T-helper 1 cell (primary cell): Measurements from ENCODE around the gene GNAZ.

Experiments used
- DNase-seq, 5 donors: peaks; one replicate each; pipeline ENCODE4 v3.0.0-alpha.2; 2012 to 2020

GNAZ gene

DNA sequence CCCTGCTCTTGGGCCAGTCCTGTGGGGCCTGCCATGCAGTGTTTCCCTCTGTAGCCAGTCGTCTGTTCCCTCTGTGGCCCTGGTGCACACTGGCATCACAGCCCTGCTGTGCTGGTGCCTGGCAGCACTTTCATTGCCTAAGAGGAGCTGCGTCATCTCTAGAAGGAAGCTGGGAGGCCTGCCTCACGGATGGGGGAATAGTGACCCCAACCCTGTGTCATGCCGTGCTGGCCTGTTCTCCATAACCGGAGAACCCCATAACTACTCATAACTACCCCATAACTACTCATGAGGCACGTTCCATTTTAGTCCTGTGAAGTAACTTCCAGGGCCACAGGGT is 88.9 kb downstream of the GNAZ start:
- DNase-seq: no peak

DNA sequence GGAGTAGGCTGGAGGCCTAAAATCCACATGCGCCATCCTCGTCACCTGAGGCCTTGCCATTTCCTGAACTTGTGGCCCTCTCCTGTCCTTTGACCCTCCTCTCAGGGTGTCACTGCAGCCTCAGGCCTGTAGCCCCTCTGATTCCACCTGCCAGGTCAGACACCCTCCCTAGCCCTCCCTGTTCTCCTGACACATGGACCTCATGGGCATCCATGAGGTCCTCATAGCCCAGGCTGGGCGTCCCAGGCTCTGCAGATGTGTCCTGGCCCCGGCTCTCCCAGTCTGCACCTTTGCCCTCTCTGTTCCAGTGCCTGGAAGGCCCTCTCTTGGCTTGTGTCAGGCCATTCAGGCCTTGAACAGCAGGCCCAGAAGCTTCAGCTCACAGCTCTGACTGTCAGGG is 90.7 kb downstream of the GNAZ start:
- DNase-seq: no peak

DNA sequence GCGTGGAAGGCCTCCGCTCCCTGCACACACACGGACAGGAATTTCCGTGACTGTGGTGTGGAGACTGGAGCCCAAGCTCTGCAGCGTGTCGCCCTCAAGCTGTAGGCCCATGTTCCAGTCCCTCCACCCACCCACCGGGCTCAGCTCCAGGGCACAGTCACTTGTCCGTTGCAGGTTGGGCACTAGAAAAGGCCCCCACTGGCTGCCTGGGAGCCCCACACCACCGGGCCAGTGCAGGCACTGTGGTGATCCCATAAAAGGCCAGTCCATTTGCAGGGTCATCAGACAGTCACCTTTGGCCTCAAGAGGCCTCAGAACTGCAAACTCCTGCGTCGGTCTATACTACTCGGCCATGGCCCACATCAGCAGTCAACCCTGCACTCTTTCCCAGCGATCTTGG is 91.3 kb downstream of the GNAZ start:
- DNase-seq: no peak

DNA sequence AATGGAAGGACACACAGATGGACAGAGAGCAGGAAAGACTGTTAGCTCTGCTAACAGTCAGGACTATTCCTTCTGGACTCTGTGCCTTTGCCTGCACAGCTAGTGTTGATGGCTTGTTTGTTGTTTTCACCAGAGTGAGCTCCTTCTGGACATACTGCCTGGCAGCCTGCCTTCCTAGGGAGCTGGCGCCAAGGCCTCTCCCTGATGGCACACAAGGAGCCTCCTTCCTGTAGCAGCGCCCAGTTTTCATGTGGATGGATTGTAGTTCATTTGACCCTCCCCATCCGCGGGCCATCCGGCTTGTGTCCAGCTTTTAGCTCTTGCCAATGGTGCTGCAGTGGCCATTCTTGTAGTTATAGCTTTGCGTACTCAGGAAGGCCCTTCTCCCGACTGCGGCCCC is 93.3 kb downstream of the GNAZ start:
- DNase-seq: no peak

DNA sequence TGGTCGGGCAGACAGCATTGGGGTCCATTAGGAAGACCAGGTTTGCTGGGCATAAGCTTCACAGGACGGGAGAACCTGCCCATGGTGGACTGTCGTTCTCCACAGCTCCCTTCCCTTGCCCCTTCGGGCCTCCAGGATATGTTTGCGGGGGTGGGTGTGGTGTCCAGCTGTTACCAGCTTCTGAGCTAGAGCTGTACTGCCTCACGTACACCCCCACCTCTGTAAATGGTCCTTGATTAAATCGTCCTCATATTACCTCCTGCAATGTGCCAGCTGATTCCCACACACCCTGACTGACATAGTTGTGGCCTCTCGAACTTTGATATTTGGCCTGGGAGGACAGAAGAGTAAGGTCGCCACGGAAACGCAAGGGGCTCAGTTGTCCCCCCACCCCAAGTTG is 93.8 kb downstream of the GNAZ start:
- no peak for DNase-seq

DNA sequence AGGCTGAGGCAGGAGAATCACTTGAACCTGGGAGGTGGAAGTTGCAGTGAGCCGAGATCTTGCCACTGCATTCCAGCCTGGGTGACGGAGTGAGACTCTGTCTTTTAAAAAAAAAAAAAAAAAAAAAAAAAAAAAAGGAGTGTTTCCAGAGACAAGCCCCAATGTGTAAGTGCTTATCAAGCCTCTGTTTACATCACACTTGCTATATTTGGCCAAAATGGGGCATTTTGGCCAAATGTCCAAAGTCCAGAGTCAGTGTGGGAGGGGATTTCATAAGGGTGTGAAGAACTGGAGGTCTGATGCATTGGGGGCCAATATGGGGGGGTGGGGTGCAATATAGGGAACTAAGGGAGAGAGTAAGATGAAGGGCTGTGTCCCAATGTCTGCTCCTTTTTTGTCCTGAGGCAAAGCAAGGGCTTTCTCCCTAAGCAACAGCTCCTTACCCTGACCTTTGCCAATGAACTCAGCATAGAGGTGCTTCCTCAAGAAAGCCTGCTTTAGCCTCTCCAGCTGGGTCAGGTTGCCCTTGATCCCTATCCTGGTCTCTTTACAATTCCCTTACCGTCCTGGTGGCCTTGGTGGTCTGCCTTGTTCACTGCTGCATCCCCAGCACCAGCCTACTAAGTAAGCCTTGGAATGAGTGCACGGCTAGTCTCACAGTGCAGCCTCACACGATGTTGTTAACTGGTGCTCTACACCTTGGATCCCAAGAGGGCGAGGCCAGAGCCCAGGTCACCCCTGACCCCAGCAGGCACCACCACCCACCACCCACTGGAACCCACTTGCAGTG is 95.9 kb downstream of the GNAZ start:
- DNase-seq: no peak

DNA sequence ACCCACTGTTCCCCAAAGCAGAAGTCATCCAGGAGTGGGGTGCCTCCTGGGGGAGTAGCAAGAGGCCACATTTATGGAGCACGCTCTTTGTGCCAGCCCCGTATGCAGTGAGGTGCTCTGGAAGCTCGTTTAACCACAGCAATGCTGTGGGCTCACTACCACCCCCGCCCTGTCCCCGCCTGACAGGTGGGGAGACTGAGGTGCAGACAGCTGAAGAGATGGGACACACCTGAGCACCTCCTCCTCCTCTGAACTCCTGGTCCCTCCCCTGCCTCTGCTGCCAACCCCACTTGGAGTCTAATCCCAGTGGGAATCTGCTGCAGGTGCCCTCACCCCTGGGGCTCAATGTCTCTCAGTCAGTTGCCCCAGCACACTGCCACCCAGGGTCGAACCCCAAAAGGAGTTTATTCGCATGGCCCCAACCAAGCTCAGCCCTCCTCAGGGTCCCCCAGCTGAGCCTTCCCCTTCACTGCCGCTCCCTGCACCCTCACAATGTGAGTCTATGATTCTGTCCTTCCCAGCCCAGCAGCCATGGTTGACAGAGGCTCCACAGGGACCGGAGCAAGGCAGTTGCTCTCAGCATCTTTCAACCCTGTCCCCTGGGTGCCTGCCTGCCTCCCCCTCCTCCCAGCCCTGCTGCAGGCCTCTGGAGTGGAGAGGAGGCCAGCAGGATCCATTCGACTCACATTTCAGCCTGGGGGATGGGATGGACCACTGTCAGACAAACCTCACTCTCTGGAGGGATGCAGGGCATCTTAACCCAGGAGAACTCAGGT is 96.7 kb downstream of the GNAZ start:
- DNase-seq: no peak

DNA sequence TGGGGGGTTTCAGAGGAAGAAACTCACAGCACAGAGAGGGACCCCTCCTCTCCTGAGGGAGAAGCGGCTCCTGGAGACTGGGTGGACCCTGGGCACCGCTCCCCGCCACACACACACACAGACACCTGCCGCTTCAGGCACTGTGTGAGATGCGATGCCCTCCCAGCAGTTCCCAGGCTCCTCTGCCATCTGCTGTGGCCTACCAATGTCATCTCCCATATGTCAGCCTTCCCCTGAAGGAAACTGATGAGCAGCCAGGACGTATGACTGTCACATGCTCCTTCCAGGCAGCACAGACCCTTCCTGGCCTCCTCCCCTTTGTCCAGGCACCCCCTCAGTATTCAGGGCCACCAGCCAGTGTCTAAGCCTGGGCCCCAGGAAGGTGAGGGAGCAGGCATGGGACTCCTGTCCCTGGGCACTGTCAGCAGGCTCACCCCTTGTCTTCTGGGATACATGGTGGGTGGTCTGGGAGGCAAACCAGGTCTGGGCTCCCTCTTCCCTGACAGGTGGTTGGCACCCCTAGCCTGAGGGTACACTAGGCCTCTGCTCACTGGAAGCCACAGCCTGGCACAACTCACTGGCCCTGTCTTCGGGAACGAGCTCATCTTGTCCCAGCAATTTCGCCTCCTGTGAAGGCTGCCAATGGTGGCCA is 98.2 kb downstream of the GNAZ start:
- no peak for DNase-seq

DNA sequence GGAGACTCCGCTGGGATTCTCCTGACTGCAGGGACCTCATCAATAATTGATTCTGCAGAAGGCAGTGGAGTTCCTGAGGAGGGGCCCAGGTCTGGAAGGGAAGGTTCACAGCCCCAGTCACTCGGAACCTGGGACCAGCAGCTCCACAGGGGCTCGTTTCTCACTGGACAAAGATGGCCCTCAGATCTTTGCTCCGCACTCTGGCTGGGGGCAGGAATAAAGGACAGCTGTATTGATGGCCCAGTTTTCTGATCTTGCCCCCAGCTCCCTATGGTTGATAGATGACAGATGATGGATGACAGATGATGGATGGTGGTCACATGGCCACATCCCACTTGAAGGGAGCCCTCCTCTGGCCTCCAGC is 98.7 kb downstream of the GNAZ start:
- no peak for DNase-seq
